ENCODE results near the gene CACNA2D4.

Gene CACNA2D4, protein sequence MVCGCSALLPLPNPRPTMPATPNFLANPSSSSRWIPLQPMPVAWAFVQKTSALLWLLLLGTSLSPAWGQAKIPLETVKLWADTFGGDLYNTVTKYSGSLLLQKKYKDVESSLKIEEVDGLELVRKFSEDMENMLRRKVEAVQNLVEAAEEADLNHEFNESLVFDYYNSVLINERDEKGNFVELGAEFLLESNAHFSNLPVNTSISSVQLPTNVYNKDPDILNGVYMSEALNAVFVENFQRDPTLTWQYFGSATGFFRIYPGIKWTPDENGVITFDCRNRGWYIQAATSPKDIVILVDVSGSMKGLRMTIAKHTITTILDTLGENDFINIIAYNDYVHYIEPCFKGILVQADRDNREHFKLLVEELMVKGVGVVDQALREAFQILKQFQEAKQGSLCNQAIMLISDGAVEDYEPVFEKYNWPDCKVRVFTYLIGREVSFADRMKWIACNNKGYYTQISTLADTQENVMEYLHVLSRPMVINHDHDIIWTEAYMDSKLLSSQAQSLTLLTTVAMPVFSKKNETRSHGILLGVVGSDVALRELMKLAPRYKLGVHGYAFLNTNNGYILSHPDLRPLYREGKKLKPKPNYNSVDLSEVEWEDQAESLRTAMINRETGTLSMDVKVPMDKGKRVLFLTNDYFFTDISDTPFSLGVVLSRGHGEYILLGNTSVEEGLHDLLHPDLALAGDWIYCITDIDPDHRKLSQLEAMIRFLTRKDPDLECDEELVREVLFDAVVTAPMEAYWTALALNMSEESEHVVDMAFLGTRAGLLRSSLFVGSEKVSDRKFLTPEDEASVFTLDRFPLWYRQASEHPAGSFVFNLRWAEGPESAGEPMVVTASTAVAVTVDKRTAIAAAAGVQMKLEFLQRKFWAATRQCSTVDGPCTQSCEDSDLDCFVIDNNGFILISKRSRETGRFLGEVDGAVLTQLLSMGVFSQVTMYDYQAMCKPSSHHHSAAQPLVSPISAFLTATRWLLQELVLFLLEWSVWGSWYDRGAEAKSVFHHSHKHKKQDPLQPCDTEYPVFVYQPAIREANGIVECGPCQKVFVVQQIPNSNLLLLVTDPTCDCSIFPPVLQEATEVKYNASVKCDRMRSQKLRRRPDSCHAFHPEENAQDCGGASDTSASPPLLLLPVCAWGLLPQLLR
- long read RNA-seq, transcript CACNA2D4-218 (11 exons, 976 nt), result major isoform, 94 of 696 reads
- long read RNA-seq, transcript CACNA2D4-208 (12 exons, 952 nt), result minor isoform, 69 of 696 reads
- long read RNA-seq, transcript CACNA2D4-217 (10 exons, 1,615 nt), result minor isoform, 57 of 696 reads
- long read RNA-seq, transcript CACNA2D4-209 (11 exons, 1,498 nt), result minor isoform, 36 of 696 reads
- long read RNA-seq, partial matches to known transcripts, result 286 of 696 reads
- long read RNA-seq, other reads (novel, unspliced or antisense), result 150 of 696 reads

DNA sequence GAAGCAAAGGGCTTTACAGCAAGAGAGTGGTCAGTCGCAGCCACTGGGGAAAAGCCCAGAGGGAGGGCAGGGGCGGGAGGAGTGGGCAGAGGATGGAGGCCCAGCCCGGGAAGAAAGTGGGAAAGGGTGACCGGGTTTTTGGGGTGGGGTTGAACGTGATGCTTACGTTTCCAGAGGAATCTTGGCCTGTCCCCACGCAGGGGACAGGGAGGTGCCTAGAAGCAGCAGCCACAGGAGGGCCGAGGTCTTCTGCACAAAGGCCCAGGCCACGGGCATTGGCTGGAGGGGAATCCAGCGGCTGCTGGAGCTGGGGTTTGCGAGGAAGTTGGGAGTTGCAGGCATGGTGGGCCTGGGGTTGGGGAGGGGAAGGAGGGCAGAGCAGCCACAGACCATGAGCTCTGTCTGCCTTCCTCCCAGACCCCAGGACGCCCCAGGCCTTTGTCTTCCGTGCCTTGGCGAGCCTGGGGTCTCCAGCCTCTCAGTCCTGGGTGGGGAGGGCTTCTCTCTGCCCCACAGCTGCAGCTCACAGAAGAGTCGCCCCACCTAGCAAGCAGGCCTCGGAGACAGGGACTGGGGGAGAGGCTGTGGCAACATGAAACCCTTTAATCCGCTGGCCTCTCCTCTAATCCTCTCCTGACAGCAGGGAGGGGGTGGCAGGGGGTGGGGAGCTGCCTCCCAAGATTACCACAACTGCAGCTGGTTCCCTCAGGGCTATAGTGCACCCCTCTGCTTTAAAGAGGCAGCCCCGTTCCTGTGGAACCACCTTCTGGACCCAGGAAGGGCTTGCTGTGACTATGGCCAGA, at the start of gene CACNA2D4:
TSS of gene CACNA2D4 (minus strand) at position 572 of the 803 bp plus-strand sequence. CDS start at position 393, 179 bp downstream.
- Histone ChIP-seq H3K27me3 (ENCODE audit: insufficient read depth, poor library complexity, severe bottlenecking) (no peaks in the 10 kb centered on the region), H3K4me3 (replicated peaks; ENCODE audit: insufficient read depth, low read length) (peak within 1 kb of the TSS; percentile 48), H3K27ac (replicated peaks) (peak within 1 kb of the TSS; percentile 81)
- TF ChIP-seq SPI1 (IDR thresholded peaks at IDR 0.05; ENCODE audit: borderline replicate concordance, low read depth) (no peak), GABPA (IDR thresholded peaks at IDR 0.05; ENCODE audit: low read depth) (no peak), POLR2AphosphoS5 (IDR thresholded peaks at IDR 0.05; ENCODE audit: low read depth) (peak; percentile 76)
- TF ChIP-seq, protein P1, sequence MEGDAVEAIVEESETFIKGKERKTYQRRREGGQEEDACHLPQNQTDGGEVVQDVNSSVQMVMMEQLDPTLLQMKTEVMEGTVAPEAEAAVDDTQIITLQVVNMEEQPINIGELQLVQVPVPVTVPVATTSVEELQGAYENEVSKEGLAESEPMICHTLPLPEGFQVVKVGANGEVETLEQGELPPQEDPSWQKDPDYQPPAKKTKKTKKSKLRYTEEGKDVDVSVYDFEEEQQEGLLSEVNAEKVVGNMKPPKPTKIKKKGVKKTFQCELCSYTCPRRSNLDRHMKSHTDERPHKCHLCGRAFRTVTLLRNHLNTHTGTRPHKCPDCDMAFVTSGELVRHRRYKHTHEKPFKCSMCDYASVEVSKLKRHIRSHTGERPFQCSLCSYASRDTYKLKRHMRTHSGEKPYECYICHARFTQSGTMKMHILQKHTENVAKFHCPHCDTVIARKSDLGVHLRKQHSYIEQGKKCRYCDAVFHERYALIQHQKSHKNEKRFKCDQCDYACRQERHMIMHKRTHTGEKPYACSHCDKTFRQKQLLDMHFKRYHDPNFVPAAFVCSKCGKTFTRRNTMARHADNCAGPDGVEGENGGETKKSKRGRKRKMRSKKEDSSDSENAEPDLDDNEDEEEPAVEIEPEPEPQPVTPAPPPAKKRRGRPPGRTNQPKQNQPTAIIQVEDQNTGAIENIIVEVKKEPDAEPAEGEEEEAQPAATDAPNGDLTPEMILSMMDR (IDR thresholded peaks at IDR 0.05; ENCODE audit: insufficient read depth, low read length), result no peak
- TF ChIP-seq, protein P2, sequence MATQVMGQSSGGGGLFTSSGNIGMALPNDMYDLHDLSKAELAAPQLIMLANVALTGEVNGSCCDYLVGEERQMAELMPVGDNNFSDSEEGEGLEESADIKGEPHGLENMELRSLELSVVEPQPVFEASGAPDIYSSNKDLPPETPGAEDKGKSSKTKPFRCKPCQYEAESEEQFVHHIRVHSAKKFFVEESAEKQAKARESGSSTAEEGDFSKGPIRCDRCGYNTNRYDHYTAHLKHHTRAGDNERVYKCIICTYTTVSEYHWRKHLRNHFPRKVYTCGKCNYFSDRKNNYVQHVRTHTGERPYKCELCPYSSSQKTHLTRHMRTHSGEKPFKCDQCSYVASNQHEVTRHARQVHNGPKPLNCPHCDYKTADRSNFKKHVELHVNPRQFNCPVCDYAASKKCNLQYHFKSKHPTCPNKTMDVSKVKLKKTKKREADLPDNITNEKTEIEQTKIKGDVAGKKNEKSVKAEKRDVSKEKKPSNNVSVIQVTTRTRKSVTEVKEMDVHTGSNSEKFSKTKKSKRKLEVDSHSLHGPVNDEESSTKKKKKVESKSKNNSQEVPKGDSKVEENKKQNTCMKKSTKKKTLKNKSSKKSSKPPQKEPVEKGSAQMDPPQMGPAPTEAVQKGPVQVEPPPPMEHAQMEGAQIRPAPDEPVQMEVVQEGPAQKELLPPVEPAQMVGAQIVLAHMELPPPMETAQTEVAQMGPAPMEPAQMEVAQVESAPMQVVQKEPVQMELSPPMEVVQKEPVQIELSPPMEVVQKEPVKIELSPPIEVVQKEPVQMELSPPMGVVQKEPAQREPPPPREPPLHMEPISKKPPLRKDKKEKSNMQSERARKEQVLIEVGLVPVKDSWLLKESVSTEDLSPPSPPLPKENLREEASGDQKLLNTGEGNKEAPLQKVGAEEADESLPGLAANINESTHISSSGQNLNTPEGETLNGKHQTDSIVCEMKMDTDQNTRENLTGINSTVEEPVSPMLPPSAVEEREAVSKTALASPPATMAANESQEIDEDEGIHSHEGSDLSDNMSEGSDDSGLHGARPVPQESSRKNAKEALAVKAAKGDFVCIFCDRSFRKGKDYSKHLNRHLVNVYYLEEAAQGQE (IDR thresholded peaks at IDR 0.05; ENCODE audit: insufficient replicate concordance, low read depth), result no peak
- DNase-seq (ENCODE audit: low read depth in 1 of 2, low spot score in 1 of 2), result peak in 1 of 2 experiments; percentile 80

DNA sequence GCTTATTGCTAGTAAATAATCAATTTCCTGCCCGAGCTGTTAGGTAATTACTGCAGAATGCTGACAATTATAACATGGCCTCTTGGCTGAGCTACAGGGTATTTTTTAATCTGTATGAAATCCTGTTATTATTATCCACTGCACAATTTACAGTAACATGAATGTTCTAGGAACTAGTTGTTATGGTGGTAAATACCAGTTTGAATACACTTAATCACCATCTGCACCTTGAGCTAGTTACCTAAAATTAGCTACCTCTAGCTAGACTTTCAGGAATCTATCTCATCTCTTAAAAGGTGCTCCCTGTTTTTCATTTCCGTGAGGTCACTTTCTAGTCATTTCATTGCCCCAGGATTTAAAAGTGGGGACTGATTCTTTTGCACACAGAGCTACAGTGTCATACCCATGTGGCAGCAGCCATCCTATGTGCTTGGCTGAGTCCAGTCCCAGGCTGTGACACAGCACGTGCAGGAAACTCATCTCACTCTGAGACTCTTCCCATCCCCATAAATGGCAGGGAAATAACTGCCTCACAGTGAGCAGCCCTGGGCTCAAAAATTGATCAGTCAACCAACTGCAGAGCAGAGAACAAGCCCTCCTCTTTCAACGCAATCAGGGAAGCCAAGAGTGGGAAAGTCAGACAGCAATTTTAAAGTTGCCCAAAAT, 48.2 kb upstream of the CACNA2D4 start:
- TF ChIP-seq GABPA (IDR thresholded peaks at IDR 0.05; ENCODE audit: low read depth) (no peak), POLR2AphosphoS5 (IDR thresholded peaks at IDR 0.05; ENCODE audit: low read depth) (no peak), SPI1 (IDR thresholded peaks at IDR 0.05; ENCODE audit: borderline replicate concordance, low read depth) (no peak)
- TF ChIP-seq, protein P2 (IDR thresholded peaks at IDR 0.05; ENCODE audit: insufficient replicate concordance, low read depth), result no peak
- TF ChIP-seq, protein P1 (IDR thresholded peaks at IDR 0.05; ENCODE audit: insufficient read depth, low read length), result no peak
- DNase-seq (ENCODE audit: low read depth in 1 of 2, low spot score in 1 of 2), result no peak
- no peak overlapping the region for H3K27ac ChIP-seq (replicated peaks)
- H3K27me3 ChIP-seq (ENCODE audit: insufficient read depth, poor library complexity, severe bottlenecking), result no peaks in the 10 kb centered on the region
- no peak overlapping the region for H3K4me3 ChIP-seq (replicated peaks; ENCODE audit: insufficient read depth, low read length)
